Posterior vena cava (tissue), 2 donors: ENCODE results near the gene GJB4. TPM values are rescaled to one million over a fixed set of nuclear protein-coding genes. Genes with fewer than 3 reads are reported as not detected.
A peak's percentile ranks its signal among the peaks of the same experiment; 100 is the strongest.
"Not testable (repeated sequence)": the region's sequence is repeated elsewhere in the genome, so short reads cannot be mapped to it uniquely, and the experiment has no call there.

ENCODE experiments used
- DNase-seq: peaks from one replicate; pipeline ENCODE4 v3.0.0-alpha.2; 2020; ENCODE audit warnings: low spot score
- intact Hi-C, 2 donors: fragments of 100-400 bp; cut with DNase I; formaldehyde crosslinking; loops; one replicate each; pipeline versions ENCODE4 v1.14.1 to v1.14.2; 2022 to 2023
- total RNA-seq, 2 donors: library from RNA; stranded (reverse); fragmentation: NEBNext Ultra II Directional; extraction: Animal tissue kit (Norgen Biotek cat#: 25700); gene quantifications; one replicate each; pipeline ENCODE4 v1.2.1, GENCODE V29; 2021
- donor health status: DM: yes; HTN: yes; CAD: no.
- donor health status: DM: yes; HTN: yes; CAD: no.

GJB4 gene
- total RNA-seq, 2 donors from 2014 or later: not detected

DNA sequence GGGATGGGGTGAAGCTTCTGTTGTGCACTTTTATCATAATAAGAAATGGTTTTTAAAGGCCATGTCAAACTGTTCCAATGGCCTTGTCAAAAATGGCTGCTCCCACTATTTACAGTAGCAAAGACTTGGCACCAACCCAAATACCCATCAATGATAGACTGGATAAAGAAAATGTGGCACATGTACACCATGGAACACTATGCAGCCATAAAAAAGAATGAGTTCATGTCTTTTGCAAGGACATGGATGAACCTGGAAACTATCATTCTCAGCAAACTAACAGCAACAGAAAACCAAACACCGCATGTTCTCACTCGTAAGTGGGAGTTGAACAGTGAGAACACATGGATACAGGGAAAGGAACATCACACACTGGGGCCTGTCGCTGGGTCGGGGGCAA, 13.6 kb downstream of the GJB4 start:
- intact Hi-C loops: not testable (repeated sequence)

DNA sequence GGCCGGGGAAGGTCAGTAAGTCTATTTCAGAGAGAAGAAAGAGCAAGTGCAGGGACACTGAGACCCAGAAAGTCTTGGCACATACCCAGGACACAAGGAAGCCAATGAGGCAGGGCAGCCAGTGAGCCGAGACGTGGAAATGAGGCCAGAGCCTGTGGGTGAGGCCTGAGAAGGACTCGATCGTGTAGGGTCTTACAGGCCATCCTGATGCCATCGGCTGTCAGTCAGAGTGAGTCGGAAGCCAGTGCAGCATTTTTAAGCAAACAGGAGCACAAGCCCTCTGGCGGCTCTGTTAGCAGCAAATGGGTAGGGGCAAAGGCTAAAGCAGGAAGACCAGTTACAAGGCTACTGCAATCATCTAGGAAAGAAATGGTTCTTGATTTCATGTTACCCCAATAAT, 15.4 kb downstream of the GJB4 start:
- intact Hi-C loops: no loop called here
- DNase-seq: peak; percentile 11

More for the DNA sequence above, 13.6 kb downstream of the GJB4 start:
- DNase-seq: not testable (repeated sequence)

DNA sequence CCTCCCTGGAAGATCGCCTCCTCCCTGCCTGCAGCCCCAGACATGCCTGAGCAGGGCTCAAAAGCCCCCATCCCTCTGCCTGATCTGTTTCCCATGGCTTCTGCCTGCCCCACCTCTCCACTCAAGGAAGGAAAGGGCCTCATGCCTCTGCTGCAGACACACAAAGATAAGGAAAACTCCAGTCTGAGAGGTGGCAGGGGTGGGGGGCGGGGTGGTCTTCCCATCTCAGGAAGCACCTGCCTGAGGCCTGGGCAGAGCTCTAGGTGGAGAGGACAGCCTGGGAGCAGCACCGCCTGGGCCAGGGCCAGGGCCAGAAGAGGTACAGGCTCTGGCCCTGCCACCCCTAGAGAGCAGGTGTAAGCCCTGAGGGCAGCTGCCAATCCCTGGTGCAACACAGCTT, 17.4 kb downstream of the GJB4 start:
- peak; percentile 32 for DNase-seq
- intact Hi-C loops: no loop called here

DNA sequence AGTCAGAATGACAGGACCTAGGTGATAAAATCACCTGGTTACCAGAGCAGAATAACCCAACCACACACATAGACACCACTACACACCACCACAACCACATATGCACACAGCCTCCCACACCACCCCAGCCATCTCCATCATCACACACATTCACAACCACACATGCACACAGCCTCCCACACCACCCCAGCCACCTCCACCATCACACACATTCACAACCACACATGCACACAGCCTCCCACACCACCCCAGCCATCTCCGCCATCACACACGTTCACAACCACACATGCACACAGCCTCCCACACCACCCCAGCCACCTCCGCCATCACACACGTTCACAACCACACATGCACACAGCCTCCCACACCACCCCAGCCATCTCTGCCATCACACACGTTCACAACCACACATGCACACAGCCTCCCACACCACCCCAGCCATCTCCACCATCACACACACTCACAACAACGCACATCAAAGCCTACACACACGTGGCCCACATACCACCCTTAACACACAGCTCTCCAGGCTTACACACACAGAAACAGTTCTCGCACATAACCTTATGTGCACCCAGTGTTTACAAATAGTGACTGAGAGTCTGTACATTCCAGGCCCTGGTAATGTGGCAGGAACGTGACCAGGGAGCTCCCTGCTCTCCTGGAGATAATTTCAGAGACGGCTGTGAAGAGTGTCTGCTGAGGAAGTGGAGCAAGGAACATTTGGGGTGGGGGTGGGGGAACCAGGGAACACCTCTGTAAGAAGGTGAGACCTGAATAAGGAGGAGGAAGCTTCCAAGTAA, 18.2 kb downstream of the GJB4 start:
- intact Hi-C loops: no loop called here
- peak; percentile 16 for DNase-seq

DNA sequence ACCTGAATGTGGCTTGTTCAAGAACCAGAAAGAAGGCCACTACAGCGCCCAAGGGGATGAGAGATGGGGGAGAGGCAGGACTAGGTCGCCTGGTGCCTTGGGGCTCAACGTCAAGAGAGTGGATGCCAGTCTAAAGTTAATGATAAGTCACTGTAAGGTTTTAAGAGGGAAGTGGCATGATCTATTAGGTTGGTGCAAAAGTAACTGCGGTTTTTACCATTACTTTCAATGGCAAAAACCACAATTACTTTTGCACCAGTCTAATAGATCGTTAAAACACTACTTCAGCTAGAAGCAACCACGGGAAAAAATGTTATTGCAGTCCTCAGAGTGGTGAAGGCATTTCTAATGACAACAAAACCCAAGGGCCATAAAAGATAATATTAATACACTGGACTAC, 18.8 kb downstream of the GJB4 start:
- intact Hi-C loops: no loop called here
- DNase-seq: no peak

DNA sequence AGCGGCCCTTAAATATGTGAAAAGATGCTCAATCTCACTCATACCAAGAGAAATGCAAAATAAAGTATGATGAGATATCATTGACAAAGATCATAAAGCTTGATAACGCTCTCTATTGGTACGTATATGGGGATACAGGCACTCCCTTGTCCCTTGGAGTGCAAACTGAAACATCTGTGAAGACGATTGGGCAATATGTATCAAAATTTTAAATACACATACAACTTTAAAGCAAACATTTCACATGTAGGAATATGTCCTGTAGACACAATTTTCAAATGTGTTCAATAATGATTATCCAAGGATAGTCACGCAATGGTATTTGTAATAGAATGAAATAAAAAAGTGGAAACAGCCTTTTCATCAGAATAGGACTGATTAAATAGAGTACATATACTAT, 19.5 kb downstream of the GJB4 start:
- intact Hi-C loops: no loop called here

GRCh38 chr1:34779526-34779925, 20.0 kb downstream of the GJB4 start:
- peak; percentile 19 for DNase-seq
- intact Hi-C loops: no loop called here

More for the DNA sequence above, 19.5 kb downstream of the GJB4 start:
- DNase-seq: no peak

GRCh38 chr1:34779962-34780361, 20.4 kb downstream of the GJB4 start:
- intact Hi-C loops: no loop called here
- peak; percentile 61 for DNase-seq

GRCh38 chr1:34780528-34780927, 21.0 kb downstream of the GJB4 start:
- peak; percentile 54 for DNase-seq
- intact Hi-C loops: no loop called here

DNA sequence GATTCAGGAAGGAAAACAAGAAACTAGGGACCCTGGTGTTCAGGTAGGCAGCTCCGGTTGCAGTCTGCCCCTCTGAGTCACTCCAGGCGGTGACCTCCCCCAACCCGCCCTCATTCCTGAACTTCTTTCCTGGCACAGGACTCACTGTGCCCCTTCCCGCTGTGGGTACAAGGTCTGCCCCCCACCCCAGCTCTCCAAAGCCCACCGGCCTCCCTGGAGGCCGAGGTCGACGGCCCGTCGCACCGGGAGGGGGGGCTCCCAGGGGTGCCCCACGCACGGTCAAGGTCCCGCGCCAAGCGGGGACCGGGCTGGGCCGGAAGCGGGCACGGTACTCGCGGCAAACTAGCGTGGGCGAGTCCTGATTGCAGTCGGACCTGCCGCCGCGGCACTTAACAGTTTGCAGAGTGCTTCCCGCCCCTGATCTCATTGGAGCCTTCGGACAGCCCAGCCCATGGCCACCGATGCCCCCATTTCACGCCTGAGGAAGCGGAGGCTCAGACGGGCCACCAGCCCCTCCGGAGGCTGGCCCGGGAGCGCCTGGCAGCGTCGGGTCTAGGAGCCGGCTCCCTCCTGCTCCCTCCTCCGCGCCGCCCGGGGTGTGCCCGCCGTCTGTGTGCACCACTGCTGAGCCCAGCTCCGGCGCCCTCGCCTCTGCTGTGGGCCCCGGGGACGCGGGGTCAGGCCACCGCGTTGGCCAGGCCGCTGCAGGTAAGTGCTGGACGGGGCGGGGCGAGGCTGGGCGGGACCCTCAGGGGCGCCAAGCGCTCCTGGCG, 21.7 kb downstream of the GJB4 start, which contains the start of gene GJB3:
GJB3 (plus strand) TSS at position 144 of the 773 bp plus-strand sequence. CDS start 3,549 bp downstream, outside the sequence.
- intact Hi-C loops: no loop called here
- peak; percentile 70 for DNase-seq

DNA sequence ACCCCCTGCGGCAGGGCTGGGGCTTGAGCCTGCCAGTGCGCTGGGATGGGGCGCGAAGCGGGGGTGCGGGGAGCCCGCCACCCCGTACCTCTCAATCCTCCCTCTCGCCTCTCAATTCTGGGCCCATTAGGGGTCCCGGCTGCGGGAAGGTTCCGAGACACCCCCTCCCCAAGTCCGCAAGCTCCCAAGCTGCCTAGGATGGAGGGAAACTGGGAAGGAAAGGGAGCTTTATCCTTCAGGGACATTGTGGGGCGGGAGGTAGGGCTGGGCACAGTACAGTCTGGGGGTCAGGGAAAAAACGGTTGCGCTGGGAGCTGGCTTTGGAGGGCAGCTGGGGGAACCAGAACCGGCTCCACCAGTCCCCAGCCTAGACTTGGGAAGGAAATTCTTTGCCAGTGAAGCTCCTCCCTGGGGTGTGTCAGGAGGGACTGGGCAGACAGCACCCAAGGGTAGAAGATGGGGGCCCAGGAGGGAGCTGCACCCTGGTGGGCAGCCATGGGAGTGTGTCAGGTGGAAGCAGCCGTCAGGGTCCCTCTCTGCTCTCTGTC, 22.4 kb downstream of the GJB4 start:
- intact Hi-C loops: no loop called here
- peak; percentile 65 for DNase-seq

DNA sequence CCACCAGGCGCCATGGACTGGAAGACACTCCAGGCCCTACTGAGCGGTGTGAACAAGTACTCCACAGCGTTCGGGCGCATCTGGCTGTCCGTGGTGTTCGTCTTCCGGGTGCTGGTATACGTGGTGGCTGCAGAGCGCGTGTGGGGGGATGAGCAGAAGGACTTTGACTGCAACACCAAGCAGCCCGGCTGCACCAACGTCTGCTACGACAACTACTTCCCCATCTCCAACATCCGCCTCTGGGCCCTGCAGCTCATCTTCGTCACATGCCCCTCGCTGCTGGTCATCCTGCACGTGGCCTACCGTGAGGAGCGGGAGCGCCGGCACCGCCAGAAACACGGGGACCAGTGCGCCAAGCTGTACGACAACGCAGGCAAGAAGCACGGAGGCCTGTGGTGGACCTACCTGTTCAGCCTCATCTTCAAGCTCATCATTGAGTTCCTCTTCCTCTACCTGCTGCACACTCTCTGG, 25.2 kb downstream of the GJB4 start:
- intact Hi-C loops: loop anchor here (5.0 kb wide), 2 partner anchors 68 to 83 kb away; no protein-coding TSS in a partner anchor

GRCh38 chr1:34785231-34785874, 25.8 kb downstream of the GJB4 start:
- DNase-seq: peak; percentile 69
- intact Hi-C loops: loop anchor here (5.0 kb wide), 2 partner anchors 67 to 82 kb away; no protein-coding TSS in a partner anchor

More for the DNA sequence above, 25.2 kb downstream of the GJB4 start:
- peak; percentile 62 for DNase-seq

DNA sequence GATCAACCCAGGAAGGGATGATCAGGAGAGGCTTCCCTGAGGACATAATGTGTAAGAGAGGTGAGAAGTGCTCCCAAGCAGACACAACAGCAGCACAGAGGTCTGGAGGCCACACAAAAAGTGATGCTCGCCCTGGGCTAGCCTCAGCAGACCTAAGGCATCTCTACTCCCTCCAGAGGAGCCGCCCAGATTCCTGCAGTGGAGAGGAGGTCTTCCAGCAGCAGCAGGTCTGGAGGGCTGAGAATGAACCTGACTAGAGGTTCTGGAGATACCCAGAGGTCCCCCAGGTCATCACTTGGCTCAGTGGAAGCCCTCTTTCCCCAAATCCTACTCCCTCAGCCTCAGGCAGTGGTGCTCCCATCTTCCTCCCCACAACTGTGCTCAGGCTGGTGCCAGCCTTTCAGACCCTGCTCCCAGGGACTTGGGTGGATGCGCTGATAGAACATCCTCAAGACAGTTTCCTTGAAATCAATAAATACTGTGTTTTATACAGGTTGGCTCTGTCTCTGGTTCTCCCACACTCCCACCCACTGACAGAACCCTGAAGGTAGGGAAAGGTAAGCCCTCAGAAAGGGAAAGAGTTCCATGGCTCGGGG, 26.4 kb downstream of the GJB4 start:
- peak; percentile 62 for DNase-seq

DNA sequence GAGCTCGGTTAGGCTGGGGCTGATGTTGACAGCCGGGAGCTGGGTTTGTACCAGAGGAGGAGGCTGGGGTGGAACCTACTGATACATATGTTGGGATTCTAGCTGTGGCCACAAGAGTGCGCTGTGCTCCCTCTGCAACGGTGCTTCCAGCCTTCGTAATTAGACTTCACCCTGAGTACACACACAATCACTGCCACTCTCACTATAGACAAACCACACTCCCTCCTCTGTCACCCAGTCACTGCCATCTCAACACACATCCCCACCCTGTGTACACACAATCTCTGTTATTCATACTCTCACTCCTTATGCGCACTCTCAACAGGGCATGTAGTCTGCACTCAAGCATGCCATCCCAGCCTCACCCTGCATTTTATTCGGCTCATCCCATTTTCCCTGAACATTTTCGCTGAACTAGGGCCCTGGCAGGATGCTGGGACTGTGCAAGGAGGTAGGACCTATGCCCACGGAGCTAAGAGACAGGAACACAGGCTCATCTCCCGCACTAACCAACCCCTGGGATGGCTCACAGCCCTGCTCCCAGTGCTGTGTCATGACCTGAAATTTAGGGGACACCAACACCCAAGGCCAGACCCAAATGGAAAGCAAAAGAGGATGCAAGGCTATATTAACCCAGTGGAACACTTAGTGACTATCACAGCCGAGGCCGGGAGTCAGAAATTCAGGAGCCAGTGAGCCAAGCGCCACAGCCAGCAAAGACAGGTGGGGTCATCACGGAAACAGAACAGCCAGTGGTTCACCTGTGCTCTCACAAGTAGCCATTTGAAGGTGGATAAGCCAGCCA, 27.2 kb downstream of the GJB4 start:
- intact Hi-C loops: loop anchor here (5.0 kb wide), 2 partner anchors 66 to 81 kb away; no protein-coding TSS in a partner anchor
- peak; percentile 90 for DNase-seq

More for the DNA sequence above, 26.4 kb downstream of the GJB4 start:
- intact Hi-C loops: loop anchor here (5.0 kb wide), 2 partner anchors 66 to 81 kb away; no protein-coding TSS in a partner anchor

DNA sequence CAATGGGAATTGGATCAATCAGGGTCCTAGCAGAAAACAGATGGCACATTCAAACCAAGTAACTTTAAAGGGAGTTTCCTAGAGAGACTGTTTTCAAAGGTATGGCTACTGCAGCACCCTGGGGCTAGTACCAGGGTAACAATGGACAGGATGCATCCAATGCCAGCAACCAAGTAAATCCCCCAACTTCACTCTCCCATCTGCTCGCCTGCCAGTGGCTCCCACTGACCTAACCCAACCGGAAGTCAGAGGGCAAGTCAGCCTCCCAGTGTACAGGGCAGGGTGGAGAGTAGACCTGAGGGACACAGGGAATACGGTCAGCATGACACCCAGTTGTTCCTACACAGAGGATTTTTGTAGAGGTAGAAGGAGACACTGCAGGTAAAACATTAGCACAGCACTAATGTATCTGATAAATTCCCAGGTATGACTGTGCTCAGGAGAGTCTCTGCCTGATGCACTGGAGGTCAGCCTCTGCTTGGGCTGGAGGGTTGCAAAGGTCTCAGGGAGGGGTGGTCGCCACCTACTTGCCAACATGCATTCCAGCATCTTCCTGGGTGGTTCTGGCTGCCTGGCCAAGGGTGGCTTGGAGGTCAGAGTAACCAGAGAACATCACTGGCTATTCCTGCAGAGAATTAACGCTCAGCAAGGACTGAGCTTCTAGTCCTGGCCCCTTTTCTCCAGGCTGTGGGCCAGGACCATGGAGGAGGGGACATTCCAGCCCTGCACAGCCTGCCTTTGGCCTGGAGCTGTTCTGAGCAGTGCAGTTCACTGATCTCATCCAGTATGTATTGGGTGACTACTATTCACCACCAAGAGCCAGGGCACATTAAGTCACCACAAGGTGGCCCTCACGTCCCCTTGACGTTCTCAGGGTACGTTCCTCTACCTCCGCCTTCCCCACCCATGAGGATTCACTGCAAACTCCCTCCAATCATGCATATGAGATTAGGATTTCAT, 28.2 kb downstream of the GJB4 start:
- no peak for DNase-seq
- intact Hi-C loops: loop anchor here (5.0 kb wide), 2 partner anchors 65 to 80 kb away; no protein-coding TSS in a partner anchor

- intact Hi-C loops: no loop called here
- DNase-seq: no peak
Observed at GRCh38 chr1:34790985-34791384, 31.4 kb downstream of the GJB4 start.
